NB4 (cell line): ENCODE measurements around the gene VPS13C.

ENCODE experiments used
- POLR2A ChIP-seq: IDR thresholded peaks from 2 replicates; pipeline ENCODE4 v1.6.1; 2011; ENCODE audit warnings: mild to moderate bottlenecking; ENCODE audit not compliant: insufficient read length; ENCODE audit errors: extremely low read depth
- TF ChIP-seq, protein P1 (sequence below): IDR thresholded peaks from one replicate; pipeline ENCODE4 v1.5.1; 2012; ENCODE audit warnings: low read depth, low read length
- TF ChIP-seq, protein P2 (sequence below): IDR thresholded peaks from 2 replicates; pipeline ENCODE4 v1.6.1; 2011; ENCODE audit warnings: low read depth, low read length

DNA sequence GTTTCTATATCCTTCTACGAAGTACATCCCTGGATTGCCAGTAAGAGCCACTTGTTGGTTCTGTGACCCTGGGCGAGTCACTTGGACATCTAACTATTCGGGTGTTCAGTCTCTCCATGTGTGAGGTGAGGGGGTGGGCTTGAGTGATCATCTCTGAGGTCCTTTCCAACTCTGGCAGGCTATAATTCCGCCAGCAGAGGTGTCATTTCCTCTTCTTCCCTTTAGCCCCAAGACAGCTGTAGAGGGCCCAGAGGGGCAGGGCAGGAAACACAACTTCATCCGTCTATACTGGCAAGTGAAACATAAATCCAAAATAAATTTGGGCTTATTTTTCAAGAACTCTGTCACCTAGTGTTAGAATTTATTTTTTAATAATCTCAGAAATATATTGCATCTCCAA, 44.6 kb upstream of the VPS13C start:
- TF ChIP-seq POLR2A = no peak
- TF ChIP-seq, protein P1, sequence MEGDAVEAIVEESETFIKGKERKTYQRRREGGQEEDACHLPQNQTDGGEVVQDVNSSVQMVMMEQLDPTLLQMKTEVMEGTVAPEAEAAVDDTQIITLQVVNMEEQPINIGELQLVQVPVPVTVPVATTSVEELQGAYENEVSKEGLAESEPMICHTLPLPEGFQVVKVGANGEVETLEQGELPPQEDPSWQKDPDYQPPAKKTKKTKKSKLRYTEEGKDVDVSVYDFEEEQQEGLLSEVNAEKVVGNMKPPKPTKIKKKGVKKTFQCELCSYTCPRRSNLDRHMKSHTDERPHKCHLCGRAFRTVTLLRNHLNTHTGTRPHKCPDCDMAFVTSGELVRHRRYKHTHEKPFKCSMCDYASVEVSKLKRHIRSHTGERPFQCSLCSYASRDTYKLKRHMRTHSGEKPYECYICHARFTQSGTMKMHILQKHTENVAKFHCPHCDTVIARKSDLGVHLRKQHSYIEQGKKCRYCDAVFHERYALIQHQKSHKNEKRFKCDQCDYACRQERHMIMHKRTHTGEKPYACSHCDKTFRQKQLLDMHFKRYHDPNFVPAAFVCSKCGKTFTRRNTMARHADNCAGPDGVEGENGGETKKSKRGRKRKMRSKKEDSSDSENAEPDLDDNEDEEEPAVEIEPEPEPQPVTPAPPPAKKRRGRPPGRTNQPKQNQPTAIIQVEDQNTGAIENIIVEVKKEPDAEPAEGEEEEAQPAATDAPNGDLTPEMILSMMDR = no peak
- TF ChIP-seq, protein P2, sequence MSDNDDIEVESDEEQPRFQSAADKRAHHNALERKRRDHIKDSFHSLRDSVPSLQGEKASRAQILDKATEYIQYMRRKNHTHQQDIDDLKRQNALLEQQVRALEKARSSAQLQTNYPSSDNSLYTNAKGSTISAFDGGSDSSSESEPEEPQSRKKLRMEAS = no peak
